Activated CD8-positive, alpha-beta memory T cell treated with anti-CD3 and anti-CD28 coated beads, Interleukin-2, amount 50 U/mL, for 24 hours (primary cell): ENCODE measurements around the gene ZBTB40.

Experiments used
- DNase-seq: peaks from one replicate; pipeline ENCODE4 v3.0.0-alpha.2; 2020; ENCODE audit errors: extremely low read depth

The ZBTB40 gene

DNA sequence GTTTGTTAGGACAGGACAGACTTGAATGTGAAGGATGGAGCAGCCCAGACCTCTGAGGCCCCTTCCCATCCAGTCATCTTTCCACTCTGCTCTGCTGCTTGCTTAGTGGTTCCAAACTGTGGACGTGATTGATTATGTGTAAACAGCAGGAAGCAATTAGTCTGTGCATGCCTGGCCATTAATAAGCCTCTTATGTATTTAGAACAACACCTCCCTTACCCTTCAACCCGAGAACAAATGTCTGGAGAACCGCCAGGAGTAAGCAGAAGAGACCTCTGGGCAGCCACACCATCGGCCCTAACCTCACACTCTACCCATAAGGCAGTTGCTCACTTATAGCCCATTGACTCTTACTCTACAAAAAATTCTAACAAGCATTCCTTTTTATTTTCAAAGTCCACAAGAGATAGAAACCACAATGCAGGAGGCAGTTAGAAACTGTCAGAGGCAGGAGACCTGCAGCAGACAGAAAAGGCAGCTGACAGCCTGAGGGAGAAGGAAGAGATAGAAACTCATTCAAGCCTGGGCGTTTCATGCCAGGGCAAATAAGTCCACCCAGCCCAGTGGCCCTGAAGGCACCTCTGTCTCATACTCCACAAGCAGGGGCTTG, 105.8 kb downstream of the ZBTB40 start:
- DNase-seq, result no peak

DNA sequence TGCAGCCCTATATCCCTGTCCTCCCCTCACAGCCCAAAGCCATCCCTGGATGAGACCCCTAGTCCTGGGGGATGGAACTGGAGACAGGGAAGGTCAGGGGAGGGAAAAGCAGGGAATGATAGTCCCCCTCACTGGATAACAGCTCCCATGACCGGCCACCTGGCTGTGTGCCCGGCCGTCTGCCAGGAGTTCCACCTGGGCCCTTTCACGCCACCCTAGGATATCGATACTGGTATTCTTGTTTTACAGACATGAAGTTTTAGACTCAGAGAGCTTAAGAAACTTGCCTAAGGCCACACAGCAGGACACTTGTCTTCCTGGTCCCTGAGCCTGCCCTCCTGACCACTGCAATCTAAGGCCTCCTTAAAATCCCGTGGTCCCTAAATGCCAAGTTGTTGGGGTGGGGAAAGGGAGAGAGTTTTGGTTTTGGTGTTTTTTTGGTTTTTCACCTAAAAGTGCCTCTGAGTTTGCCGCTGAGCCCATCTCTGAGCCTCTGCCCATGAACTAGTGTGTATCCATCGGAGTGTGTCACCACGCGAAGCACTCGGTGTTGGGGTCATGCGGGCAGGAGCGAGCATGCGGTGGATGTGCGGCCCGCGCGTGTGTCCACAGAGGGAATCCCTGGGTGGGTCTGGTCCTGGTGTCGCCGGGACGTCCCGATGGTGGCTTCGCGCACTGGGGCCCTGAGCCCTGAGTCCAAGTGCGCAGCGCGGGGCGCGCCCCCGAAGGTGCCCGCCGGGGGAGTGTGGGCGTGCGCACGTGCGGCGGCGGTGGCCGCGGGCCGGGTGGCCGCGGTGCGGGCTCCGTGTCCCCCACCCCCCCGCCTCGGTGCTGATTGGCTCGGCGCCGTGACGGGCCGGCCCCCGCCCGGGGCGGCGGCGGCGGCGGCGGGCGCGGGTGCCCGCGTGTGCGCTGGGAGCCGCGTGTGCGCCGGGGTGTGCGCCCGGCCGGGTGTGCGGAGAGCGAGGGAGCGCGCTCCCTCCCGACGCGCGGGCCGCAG, 111.2 kb downstream of the ZBTB40 start, which contains the start of gene EPHA8:
Gene EPHA8, plus strand, starts transcription at position 906 of the 1,000 bp plus-strand sequence. CDS start 147 bp downstream, outside the sequence.
- DNase-seq, result no peak

- no peak for DNase-seq
These were observed 112.3 kb downstream of the ZBTB40 start for GRCh38 chr1:22563671-22564602.

DNA sequence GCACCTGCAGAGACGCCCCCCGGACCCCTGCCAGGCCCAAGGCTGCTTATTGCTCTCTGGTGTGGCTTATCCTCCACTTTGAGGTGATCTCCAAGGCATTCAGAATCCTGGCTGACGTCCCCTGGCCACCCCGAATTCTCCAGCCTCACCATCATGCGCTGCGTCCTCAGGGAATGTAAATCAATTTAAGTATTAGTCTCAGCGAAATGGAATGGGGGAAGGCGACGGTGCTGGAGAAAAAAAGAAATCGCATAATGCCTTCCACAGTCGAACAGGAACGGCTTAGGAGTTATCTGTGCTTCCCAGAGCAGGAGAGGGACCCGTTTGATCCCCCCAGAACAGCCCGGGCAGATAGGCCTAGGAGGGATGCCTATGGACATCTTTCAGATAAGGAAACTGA, 114.5 kb downstream of the ZBTB40 start:
- DNase-seq, result no peak

DNA sequence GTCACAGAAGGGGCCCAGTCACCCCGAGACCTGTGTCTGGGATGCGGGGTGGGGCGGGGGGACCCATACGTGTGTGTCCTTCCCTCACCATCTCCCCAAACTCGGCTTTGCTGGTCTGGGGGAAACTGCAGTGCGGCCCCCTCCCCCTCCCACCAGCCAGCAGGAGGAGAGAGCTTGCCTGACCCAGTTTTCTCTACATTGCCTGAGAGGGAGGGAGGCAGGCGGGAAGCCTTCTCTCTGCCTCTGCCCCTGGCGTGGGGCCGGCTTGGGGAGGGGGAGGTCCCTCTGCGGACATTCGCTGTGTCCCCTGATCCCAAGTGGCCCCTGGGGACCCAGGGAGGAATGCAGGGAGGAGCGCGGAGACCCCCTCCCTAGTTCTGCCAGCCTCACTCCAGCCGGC, 115.5 kb downstream of the ZBTB40 start:
- no peak for DNase-seq

- no peak for DNase-seq
These were observed 116.3 kb downstream of the ZBTB40 start for GRCh38 chr1:22567994-22568393.

GRCh38 chr1:22569269-22569668, 117.6 kb downstream of the ZBTB40 start:
- no peak for DNase-seq

DNA sequence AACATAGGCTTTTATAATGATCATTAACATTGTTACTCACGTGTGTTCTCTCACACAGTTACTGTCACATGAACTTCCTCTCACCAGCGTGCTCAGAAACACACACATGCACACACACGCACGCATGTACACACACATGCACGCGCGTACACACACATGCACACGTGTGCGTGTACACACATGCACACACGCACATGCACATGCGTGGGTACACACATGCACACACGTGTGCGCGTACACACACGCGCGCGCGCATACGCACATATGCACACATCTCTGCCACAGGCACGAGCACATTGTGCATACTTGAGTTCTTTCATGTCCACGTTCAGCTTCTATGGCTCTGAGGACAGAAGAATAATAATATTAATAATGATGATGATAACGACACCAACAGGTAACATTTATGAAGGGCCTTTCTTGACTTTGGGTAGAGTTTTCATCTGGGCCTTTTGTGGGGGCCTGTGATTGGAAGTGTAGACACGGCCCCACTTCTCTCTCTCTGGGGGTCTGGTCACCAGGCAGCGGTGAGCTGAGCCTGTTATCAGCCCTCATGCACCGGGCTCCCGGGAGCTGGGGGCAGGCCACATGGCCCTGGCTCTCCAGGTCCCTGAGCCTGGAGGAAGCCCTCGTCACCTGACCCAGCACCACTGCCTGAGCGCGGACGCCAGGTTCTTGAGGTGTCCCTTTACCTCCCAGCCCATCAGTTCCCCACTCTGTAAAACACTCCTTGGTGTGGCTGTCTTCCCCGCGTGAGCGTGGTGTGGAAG, 118.7 kb downstream of the ZBTB40 start:
- DNase-seq, result no peak

GRCh38 chr1:22572818-22573217, 121.2 kb downstream of the ZBTB40 start:
- DNase-seq, result no peak

GRCh38 chr1:22573237-22573636, 121.6 kb downstream of the ZBTB40 start:
- no peak for DNase-seq

GRCh38 chr1:22575532-22576149, 124.0 kb downstream of the ZBTB40 start:
- no peak for DNase-seq

DNA sequence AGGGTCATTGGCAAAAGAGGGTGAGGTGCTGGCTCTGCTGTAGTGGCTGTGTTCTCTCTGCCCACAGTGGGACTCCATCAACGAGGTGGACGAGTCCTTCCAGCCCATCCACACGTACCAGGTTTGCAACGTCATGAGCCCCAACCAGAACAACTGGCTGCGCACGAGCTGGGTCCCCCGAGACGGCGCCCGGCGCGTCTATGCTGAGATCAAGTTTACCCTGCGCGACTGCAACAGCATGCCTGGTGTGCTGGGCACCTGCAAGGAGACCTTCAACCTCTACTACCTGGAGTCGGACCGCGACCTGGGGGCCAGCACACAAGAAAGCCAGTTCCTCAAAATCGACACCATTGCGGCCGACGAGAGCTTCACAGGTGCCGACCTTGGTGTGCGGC, 124.5 kb downstream of the ZBTB40 start:
- DNase-seq, result no peak

DNA sequence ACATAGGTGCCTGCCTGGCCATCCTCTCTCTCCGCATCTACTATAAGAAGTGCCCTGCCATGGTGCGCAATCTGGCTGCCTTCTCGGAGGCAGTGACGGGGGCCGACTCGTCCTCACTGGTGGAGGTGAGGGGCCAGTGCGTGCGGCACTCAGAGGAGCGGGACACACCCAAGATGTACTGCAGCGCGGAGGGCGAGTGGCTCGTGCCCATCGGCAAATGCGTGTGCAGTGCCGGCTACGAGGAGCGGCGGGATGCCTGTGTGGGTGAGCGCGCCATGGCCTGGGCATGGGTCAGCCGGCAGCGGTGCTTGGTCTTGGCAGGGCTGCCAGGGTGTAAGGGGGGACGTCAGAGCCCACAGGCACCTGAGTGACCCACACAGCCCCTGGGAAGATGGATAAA, 125.0 kb downstream of the ZBTB40 start:
- DNase-seq, result no peak

GRCh38 chr1:22578732-22579361, 127.2 kb downstream of the ZBTB40 start:
- DNase-seq, result no peak

DNA sequence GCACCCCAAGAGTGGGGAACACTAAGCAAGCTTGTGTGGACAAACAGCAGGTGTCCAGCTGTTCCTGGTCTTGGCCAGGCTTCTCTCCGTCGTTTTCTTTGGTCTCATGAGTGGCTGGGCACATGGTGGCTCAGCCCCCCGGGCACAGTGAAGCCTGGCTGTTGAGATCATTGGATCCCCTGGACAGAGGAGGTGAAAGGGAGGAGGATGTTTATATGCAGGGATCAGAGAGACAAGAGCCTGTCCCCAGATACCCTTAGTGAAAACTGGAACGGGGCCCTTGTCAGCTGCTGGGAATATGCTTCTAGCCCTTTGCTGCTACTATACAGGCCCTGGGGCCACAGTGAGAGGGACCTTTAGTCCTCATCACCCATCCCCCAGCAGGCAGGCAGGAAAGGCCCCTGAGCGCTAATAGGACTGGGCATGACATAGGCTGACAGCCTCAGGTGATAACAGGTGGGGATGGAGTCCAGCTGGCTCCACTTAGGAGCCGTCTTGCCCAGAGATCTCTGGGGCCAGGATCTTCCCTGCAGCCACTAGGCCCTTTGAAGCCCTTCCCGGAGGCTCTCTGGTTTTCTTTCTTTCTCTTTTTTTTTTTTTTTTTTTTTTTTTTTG, 128.0 kb downstream of the ZBTB40 start:
- DNase-seq, result no peak
